HG03460 (cell line): ENCODE measurements around the gene HNRNPA3.

Experiments
- ATAC-seq: cut with Tn5 transposase; IDR thresholded peaks from one replicate; pipeline ENCODE4 v1.9.1; 2021; ENCODE audit not compliant: unreplicated experiment

Gene HNRNPA3

GRCh38 chr2:177271981-177272666 is 59.5 kb downstream of the HNRNPA3 start:
- peak; percentile 48 for ATAC-seq

- peak; percentile 37 for ATAC-seq
These were observed 60.2 kb downstream of the HNRNPA3 start for GRCh38 chr2:177272765-177273164.

- ATAC-seq: no peak
These were observed 60.8 kb downstream of the HNRNPA3 start for GRCh38 chr2:177273408-177273807.
